WTC11 (cell line): ENCODE data around the gene CCNG2. TPM values are rescaled to one million over a fixed set of nuclear protein-coding genes. Genes with fewer than 3 reads are reported as not detected.

ENCODE experiments used
- ATAC-seq: fragments of 200-7000 bp; cut with Tn5 transposase; 2 replicates; pipeline ENCODE4 v1.10.0; 2021; ENCODE audit warnings: mild to moderate bottlenecking, moderate library complexity
- CTCF ChIA-PET: fragments of 300-600 bp; sonication (Branson Sonifier 250); formaldehyde crosslinking; loops from one replicate; lab custom pipeline; 2021; ENCODE audit warnings: antibody characterized with exemption; lab: Charles Lee
- POLR2A ChIA-PET: fragments of 350-600 bp; sonication (Branson Sonifier 250); formaldehyde crosslinking; loops from one replicate; lab custom pipeline; 2021; ENCODE audit warnings: antibody characterized with exemption; lab: Charles Lee
- DNase-seq: peaks from one replicate; pipeline ENCODE4 v3.0.0; 2021; ENCODE audit warnings: low spot score
- H3K27ac Mint-ChIP-seq: 2 replicates; pipeline ENCODE4 v1.8.0; 2021; ENCODE audit warnings: mixed read lengths
- H3K27me3 Mint-ChIP-seq: 2 replicates; pipeline ENCODE4 v1.8.0; 2021; ENCODE audit warnings: low read depth, mild to moderate bottlenecking, moderate library complexity, mixed read lengths
- H3K36me3 Mint-ChIP-seq: 2 replicates; pipeline ENCODE4 v1.8.0; 2021; ENCODE audit warnings: mixed read lengths
- H3K4me1 Mint-ChIP-seq: 2 replicates; pipeline ENCODE4 v1.8.0; 2022; ENCODE audit warnings: mixed read lengths
- H3K4me3 Mint-ChIP-seq: 2 replicates; pipeline ENCODE4 v1.8.0; 2021; ENCODE audit warnings: mild to moderate bottlenecking, moderate library complexity, mixed read lengths
- H3K9me3 Mint-ChIP-seq: 2 replicates; pipeline ENCODE4 v1.8.0; 2021; ENCODE audit warnings: mixed read lengths
- AR ChIP-seq: fragments of 250-450 bp; sonication (Bioruptor Pico); IDR thresholded peaks from 2 replicates; pipeline ENCODE4 v1.9.0; 2021; ENCODE audit warnings: mild to moderate bottlenecking
- ATF1 ChIP-seq: sonication (generic); formaldehyde crosslinking; IDR thresholded peaks from 2 replicates; pipeline ENCODE4 v1.8.1; 2023; ENCODE audit warnings: mild to moderate bottlenecking, moderate library complexity, missing genetic modification reagents
- CBFB ChIP-seq: sonication (generic); formaldehyde crosslinking; IDR thresholded peaks from 2 replicates; pipeline ENCODE4 v1.8.1; 2022; ENCODE audit warnings: mild to moderate bottlenecking, low read depth, missing genetic modification reagents
- CREB1 ChIP-seq: sonication (generic); formaldehyde crosslinking; IDR thresholded peaks from 2 replicates; pipeline ENCODE4 v1.8.0; 2023; ENCODE audit warnings: mild to moderate bottlenecking, missing genetic modification reagents
- FOXJ3 ChIP-seq: sonication (generic); formaldehyde crosslinking; IDR thresholded peaks from 2 replicates; pipeline ENCODE4 v1.9.0; 2021; ENCODE audit warnings: missing genetic modification reagents, mild to moderate bottlenecking, borderline replicate concordance
- FOXP1 ChIP-seq: sonication (generic); formaldehyde crosslinking; IDR thresholded peaks from 2 replicates; pipeline ENCODE4 v1.8.0; 2022; ENCODE audit warnings: missing genetic modification reagents, mild to moderate bottlenecking, moderate library complexity, borderline replicate concordance
- KAT7 ChIP-seq: sonication (generic); formaldehyde crosslinking; IDR thresholded peaks from 2 replicates; pipeline ENCODE4 v1.8.1; 2023; ENCODE audit warnings: missing genetic modification reagents, mild to moderate bottlenecking, borderline replicate concordance
- MAX ChIP-seq: sonication (generic); formaldehyde crosslinking; IDR thresholded peaks from 2 replicates; pipeline ENCODE4 v1.8.0; 2022; ENCODE audit warnings: mild to moderate bottlenecking, missing genetic modification reagents
- NFE2L1 ChIP-seq: sonication (generic); formaldehyde crosslinking; IDR thresholded peaks from 2 replicates; pipeline ENCODE4 v1.8.1; 2023; ENCODE audit warnings: missing genetic modification reagents
- NR2C2 ChIP-seq: sonication (generic); formaldehyde crosslinking; IDR thresholded peaks from 2 replicates; pipeline ENCODE4 v1.8.0; 2022; ENCODE audit warnings: mild to moderate bottlenecking, missing genetic modification reagents
- NR3C1 ChIP-seq: sonication (generic); formaldehyde crosslinking; conservative IDR thresholded peaks from 2 replicates; pipeline ENCODE4 v1.8.1; 2023; ENCODE audit warnings: low read depth, mild to moderate bottlenecking, missing genetic modification reagents
- PRDM15 ChIP-seq: sonication (generic); formaldehyde crosslinking; IDR thresholded peaks from 2 replicates; pipeline ENCODE4 v1.8.0; 2022; ENCODE audit warnings: missing genetic modification reagents
- PRRX2 ChIP-seq: fragments of 250-450 bp; sonication (Bioruptor Pico); IDR thresholded peaks from 2 replicates; pipeline ENCODE4 v1.8.0; 2021; ENCODE audit warnings: mild to moderate bottlenecking
- RORB ChIP-seq: fragments of 250-450 bp; sonication (Bioruptor Pico); IDR thresholded peaks from 2 replicates; pipeline ENCODE4 v1.9.0; 2021; ENCODE audit warnings: mild to moderate bottlenecking
- SMAD4 ChIP-seq: sonication (generic); formaldehyde crosslinking; IDR thresholded peaks from 2 replicates; pipeline ENCODE4 v1.8.0; 2022; ENCODE audit warnings: mild to moderate bottlenecking, missing genetic modification reagents
- TP53 ChIP-seq: sonication (generic); formaldehyde crosslinking; IDR thresholded peaks from 2 replicates; pipeline ENCODE4 v1.8.1; 2023; ENCODE audit warnings: mild to moderate bottlenecking, missing genetic modification reagents
- ZNF121 ChIP-seq: sonication (generic); formaldehyde crosslinking; IDR thresholded peaks from 2 replicates; pipeline ENCODE4 v1.8.0; 2023; ENCODE audit warnings: missing genetic modification reagents
- ZNF416 ChIP-seq: fragments of 250-450 bp; sonication (Bioruptor Pico); IDR thresholded peaks from 2 replicates; pipeline ENCODE4 v1.9.0; 2021; ENCODE audit warnings: mild to moderate bottlenecking, inconsistent platforms
- total RNA-seq: library from RNA; stranded (reverse); gene quantifications from 3 replicates; pipeline ENCODE4 v1.2.3, GENCODE V29; 2021

The CCNG2 gene
- total RNA-seq, 1 experiment from 2014 or later, result 18.9 TPM

- POLR2A ChIA-PET, result no interaction called here
- CTCF ChIA-PET, result interaction anchor here (0.5 to 1.9 kb wide), 3 partner anchors 25 to 94 kb away, joined by 4 to 5 read pairs (median 5); no protein-coding TSS in a partner anchor
- H3K27me3 Mint-ChIP-seq, result no peaks in the 10 kb centered on the region
- no peak overlapping the region for H3K27ac Mint-ChIP-seq
- H3K4me3 Mint-ChIP-seq, result no peak overlapping the region
- peaks cover 13% of the 10 kb centered on the region for H3K4me1 Mint-ChIP-seq
- TF ChIP-seq PRRX2 (no peak), FOXJ3 (CRISPR knock-in tag) (no peak), PRDM15 (CRISPR knock-in tag) (no peak), RORB (CRISPR knock-in tag) (no peak), NR3C1 (CRISPR knock-in tag) (no peak), TP53 (CRISPR knock-in tag) (no peak), FOXP1 (CRISPR knock-in tag) (no peak), CREB1 (no peak), ATF1 (CRISPR knock-in tag) (no peak), ZNF416 (CRISPR knock-in tag) (no peak), SMAD4 (no peak), NR2C2 (no peak)
- TF ChIP-seq, all 79 proteins: peak for 0
- ATAC-seq, result no peak
- H3K9me3 Mint-ChIP-seq, result peaks cover 8% of the 10 kb centered on the region
- H3K36me3 Mint-ChIP-seq, result no peaks in the 10 kb centered on the region
- DNase-seq, result no peak
Measured at GRCh38 chr4:77146186-77147078, 10.6 kb upstream of the CCNG2 start.

GRCh38 chr4:77147079-77147782 is 9.8 kb upstream of the CCNG2 start:
- H3K27ac Mint-ChIP-seq, result no peak overlapping the region
- DNase-seq (no peak), ATAC-seq (no peak)
- H3K36me3 Mint-ChIP-seq, result no peaks in the 10 kb centered on the region
- CTCF ChIA-PET, result interaction anchor here (1.0 to 1.9 kb wide), 2 partner anchors 27 to 95 kb away, joined by 3 to 5 read pairs; no protein-coding TSS in a partner anchor
- POLR2A ChIA-PET, result no interaction called here
- H3K4me3 Mint-ChIP-seq, result no peak overlapping the region
- H3K27me3 Mint-ChIP-seq, result no peaks in the 10 kb centered on the region; the same call in 1 of the 2 replicates
- H3K4me1 Mint-ChIP-seq, result peaks cover 15% of the 10 kb centered on the region
- TF ChIP-seq ZNF121, result no peak
- TF ChIP-seq CBFB (CRISPR knock-in tag), result no peak
- no peak for TF ChIP-seq AR (CRISPR knock-in tag)
- no peak for TF ChIP-seq KAT7 (CRISPR knock-in tag)
- no peak for TF ChIP-seq MAX
- TF ChIP-seq NFE2L1, result no peak
- peaks cover 8% of the 10 kb centered on the region for H3K9me3 Mint-ChIP-seq
